Esophagus squamous epithelium (tissue), 4 donors: ENCODE data around the gene PSMC1.

Experiments
- POLR2A ChIP-seq, 4 donors: fragments of 450-650 bp; IDR thresholded peaks; one replicate each; pipeline ENCODE4 v1.6.1; 2017; ENCODE audit warnings: antibody characterized with exemption in 4 of 4, mild to moderate bottlenecking in 4 of 4, moderate library complexity in 3 of 4
- TF ChIP-seq, protein P1 (sequence below), 6 experiments: fragments of 450-650 bp in 4 of 6; fragments of 200-600 bp in 2 of 6; sonication (generic) in 2 of 6; IDR thresholded peaks; one replicate each; pipeline ENCODE4 v1.5.1; 2016 to 2019; ENCODE audit warnings: antibody characterized with exemption in 6 of 6, mild to moderate bottlenecking in 4 of 6, moderate library complexity in 4 of 6

DNA sequence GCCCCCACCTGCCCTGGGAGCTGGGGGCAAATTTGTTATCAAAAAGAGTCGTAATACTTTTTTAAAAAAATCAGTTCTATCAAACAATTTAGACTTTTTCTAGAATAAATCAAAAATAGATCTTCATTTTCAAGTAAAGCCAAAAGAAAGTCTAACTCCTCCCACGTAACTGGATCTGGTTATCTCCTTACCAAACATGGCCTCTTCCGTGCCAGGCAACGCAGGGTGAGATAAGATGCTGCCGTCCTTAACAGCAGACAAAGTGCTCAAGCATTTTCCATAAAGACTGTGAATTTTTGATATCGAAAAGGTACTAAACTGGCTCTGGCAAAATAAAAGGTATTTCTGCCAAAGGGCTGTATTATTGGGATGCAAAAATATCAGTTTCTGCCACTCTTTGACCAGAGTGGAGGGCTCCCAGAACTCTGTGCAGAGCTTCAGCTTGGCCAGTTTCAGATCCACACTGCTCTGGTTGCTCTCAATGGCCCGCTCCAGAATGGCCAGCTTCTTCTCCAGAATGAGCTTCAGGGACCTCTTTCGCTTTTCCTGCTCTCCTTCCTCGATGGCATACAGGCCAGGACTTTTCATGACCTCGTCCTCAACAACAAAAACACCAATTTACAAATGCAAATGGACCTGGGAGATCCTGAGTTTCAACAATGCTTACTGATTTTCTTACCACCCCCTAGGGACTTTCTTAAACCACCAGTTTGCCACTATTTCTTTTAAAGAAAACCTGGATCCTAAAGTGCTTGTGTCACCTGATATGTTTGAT is 46.4 kb downstream of the PSMC1 start:
- TF ChIP-seq, protein P1, sequence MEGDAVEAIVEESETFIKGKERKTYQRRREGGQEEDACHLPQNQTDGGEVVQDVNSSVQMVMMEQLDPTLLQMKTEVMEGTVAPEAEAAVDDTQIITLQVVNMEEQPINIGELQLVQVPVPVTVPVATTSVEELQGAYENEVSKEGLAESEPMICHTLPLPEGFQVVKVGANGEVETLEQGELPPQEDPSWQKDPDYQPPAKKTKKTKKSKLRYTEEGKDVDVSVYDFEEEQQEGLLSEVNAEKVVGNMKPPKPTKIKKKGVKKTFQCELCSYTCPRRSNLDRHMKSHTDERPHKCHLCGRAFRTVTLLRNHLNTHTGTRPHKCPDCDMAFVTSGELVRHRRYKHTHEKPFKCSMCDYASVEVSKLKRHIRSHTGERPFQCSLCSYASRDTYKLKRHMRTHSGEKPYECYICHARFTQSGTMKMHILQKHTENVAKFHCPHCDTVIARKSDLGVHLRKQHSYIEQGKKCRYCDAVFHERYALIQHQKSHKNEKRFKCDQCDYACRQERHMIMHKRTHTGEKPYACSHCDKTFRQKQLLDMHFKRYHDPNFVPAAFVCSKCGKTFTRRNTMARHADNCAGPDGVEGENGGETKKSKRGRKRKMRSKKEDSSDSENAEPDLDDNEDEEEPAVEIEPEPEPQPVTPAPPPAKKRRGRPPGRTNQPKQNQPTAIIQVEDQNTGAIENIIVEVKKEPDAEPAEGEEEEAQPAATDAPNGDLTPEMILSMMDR (IDR thresholded peaks at IDR 0.05), result no peak
- TF ChIP-seq POLR2A (IDR thresholded peaks at IDR 0.05), result no peak
